ENCODE measurements around the gene MSX1. TPM values are rescaled to one million over a fixed set of nuclear protein-coding genes. Genes with fewer than 3 reads are reported as not detected.

Gene MSX1
- total RNA-seq, 2 donors from 2014 or later: 4.5 to 6.1 TPM

DNA sequence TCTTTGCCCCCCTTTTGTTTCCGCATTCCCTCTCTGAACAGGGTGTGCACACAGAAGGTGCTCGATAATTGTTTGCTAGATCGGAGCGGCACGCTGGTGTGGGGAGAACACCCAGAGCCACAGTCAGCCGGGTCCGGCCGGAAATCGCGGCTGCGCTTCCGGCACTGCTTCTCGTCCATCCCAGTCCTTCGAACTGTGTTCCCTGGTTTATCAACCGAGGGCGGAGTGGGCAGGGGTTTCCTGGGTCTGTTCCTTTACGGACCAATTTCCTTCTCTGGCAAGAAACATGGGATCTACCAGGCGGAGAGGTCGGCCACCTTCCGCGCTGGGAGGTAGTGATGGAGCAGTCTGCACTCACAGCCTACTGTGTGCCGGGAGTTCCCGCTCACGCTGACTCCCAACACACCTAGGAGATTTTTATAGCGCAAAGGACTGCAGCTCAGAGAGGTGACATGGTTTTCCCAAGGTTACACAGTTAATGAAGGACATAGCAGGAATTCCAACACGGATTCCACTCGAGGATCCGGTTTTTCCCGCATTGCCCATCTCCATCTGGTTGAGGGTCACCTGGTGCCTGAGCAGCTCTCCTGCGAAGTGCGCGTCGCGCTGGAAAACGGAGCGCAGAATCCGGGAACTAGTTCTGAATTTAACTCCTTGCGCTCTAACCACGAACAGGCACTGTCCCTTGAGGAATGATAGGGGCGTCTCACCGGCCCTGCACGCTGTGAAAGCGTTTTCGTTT, 6.8 kb downstream of the MSX1 start:
- DNase-seq (no peak), ATAC-seq (peak in 1 of 2 donors; percentile 13)
- intact Hi-C loops (cut with DNase I): no loop called here

- ATAC-seq (no peak), DNase-seq (no peak)
- intact Hi-C loops (cut with DNase I): no loop called here
These were observed 7.5 kb downstream of the MSX1 start for GRCh38 chr4:4866866-4867374.

DNA sequence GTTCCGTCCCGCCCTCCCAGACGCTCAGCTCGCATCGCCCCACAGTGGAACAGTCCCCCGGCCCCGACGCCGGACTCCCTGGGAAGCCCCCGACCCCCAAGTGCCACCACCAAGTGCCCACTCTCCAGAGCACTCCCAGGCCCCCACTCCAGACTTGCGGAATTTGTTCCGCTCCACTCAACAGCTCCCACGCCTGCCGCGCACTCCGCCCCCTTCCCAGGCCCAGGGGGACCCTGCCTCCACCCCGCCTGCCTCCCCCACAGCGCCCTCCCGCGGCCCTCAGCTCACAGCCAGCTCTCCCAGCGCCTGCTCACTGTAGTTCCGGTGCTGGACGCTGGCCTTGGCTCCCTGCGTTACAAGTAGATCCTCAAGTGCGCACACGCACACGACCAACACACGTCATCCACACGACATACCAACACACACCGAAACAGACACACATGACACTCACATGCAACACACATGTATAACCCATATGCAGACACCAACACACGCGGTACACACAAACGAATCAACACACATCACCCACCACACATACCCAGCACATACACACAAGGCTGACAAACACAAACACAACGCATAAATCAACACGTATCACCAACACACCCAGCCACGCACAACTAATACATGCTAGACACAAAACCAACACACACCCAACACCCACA, 8.0 kb downstream of the MSX1 start:
- intact Hi-C loops (cut with DNase I): no loop called here
- ATAC-seq (no peak), DNase-seq (no peak)

DNA sequence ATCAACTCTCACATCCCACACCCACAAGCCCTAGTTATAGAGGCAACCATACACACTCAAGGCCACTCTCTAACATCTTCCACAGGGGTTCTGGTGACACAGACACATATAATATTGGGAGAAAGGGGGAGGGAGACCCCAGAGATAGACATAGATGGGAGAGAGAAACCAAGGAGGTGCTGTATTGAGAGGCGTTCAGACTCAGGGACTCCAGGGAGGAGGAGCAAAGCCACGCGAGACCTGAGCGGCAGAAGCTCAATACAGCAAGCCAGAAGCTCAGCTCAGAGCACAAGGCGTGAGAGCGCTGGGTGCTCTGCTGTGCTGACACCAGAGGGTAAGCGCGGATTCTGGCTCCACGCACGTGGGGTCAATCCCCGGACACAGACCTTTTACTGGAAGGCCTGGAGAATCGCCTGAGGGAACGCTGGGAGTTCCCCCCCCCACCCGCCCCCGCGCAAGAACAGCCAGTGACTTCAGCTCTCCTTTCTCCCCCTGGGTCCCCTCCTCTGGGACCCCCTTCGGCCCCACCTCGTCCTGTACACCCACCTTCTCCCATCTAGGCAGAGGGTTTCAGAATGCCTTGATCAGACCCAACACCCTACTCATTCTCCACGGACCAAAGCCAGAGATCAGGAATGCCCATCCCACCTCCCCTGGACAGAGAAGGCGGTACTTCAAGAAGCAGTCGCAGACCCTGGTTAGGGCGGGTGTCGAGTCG, 8.7 kb downstream of the MSX1 start:
- intact Hi-C loops (cut with DNase I): no loop called here
- ATAC-seq (no peak), DNase-seq (no peak)

- no peak for DNase-seq
- intact Hi-C loops (cut with DNase I): no loop called here
- ATAC-seq: no peak
These were observed 9.6 kb downstream of the MSX1 start for GRCh38 chr4:4868758-4869723.

GRCh38 chr4:4869731-4870571, 10.5 kb downstream of the MSX1 start:
- intact Hi-C loops (cut with DNase I): loop anchor here in 1 of 2 donors (10.0 kb wide), 1 partner anchor 385 kb away; no protein-coding TSS in a partner anchor
- no peak for DNase-seq
- ATAC-seq: no peak

- DNase-seq: no peak
- intact Hi-C loops (cut with DNase I): loop anchor here in 1 of 2 donors (10.0 kb wide), 1 partner anchor 386 kb away; no protein-coding TSS in a partner anchor
- no peak for ATAC-seq
These were observed 11.2 kb downstream of the MSX1 start for GRCh38 chr4:4870576-4871241.

GRCh38 chr4:4871242-4871572, 11.7 kb downstream of the MSX1 start:
- no peak for ATAC-seq
- intact Hi-C loops (cut with DNase I): loop anchor here in 1 of 2 donors (10.0 kb wide), 1 partner anchor 386 kb away; no protein-coding TSS in a partner anchor
- DNase-seq: no peak

DNA sequence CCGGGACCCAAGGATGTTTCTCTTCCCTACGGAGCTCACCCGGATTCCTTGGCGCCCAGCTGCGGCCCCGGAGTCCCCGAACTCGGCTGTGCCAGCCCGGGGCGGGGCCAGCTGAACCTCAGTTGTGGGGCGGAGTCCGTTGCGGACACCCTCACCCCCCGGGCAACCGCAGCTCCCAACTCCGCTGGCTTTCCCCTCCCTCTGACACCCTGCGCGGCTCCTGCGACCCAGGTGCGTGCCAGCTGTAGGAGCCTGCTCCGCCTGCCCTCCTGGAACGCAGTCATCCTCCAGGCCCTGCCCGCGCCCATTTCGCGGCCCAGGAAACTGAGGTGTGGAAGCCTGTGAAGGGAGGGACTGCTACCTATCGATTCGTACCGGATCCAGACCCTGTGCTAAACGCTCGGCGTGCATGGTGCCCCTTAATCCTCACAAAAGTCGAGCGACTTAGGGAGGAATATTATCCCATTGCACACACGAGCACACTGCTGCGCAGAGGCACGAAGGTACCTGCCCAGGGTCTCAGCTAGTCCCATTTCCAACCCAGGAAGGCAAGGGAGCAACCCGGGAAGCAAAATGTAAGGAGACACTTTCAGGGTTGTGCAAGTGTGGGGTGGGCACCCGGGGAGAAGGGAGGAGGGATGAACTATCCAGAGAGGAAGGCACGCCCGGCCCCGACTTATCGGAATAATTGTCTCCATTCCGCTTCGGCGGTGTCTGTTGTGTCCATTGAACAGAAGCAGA, 12.3 kb downstream of the MSX1 start:
- no peak for DNase-seq
- ATAC-seq: no peak
- intact Hi-C loops (cut with DNase I): loop anchor here in 1 of 2 donors (10.0 kb wide), 1 partner anchor 387 kb away; no protein-coding TSS in a partner anchor

DNA sequence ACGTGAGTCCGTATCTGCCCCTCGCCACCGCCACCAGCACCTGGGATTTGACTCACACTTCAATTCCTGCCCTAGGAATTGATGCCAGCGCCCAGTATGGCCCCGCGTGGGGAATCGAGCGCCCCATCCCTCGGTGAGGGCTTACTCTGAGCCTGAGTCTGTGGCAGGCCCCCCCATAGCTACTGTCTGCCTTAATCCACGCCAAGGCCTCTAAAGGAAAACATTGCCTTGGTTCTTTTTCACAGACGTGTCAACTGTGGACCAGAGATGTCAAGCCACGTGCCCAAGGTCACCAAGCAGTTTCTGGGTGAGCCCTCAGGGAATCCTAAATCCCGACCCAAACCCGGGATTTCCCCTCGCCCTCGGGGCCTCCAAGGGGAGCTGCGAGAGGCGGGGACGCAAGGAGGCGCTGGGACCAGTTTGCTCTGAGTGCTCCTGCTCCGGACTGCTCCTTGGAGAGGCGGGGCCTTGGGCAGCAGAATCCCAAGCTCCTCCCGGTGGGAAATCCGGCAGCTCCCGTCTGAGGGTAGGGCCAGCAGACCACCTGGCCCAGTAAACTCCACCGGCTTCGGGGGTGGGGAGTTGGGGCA, 12.9 kb downstream of the MSX1 start:
- ATAC-seq: no peak
- intact Hi-C loops (cut with DNase I): loop anchor here in 1 of 2 donors (10.0 kb wide), 1 partner anchor 388 kb away; no protein-coding TSS in a partner anchor
- DNase-seq: no peak

DNA sequence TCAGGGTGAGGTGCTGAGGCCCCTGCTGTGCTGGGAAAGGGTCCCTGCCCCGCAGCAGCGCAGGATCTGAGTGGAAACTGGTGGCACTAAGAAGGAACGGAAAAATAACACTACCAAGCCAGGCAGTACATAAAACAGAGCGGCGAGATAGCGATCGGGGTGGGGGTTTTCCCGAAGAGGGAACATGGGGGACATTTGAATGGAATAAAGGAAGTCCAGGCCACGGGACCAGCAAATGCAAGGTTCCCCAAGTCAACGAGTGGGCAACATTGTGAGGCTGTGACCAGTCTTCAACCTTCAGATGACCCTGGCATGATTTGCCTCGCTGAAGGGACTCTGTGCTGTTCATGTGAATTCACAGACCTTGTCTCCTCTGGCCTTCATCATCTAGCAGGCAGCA, 13.7 kb downstream of the MSX1 start:
- ATAC-seq: no peak
- DNase-seq: no peak
- intact Hi-C loops (cut with DNase I): loop anchor here in 1 of 2 donors (10.0 kb wide), 1 partner anchor 388 kb away; no protein-coding TSS in a partner anchor

GRCh38 chr4:4874254-4874653, 14.8 kb downstream of the MSX1 start:
- no peak for ATAC-seq
- intact Hi-C loops (cut with DNase I): loop anchor here in 1 of 2 donors (10.0 kb wide), 1 partner anchor 389 kb away; no protein-coding TSS in a partner anchor
- DNase-seq: no peak

DNA sequence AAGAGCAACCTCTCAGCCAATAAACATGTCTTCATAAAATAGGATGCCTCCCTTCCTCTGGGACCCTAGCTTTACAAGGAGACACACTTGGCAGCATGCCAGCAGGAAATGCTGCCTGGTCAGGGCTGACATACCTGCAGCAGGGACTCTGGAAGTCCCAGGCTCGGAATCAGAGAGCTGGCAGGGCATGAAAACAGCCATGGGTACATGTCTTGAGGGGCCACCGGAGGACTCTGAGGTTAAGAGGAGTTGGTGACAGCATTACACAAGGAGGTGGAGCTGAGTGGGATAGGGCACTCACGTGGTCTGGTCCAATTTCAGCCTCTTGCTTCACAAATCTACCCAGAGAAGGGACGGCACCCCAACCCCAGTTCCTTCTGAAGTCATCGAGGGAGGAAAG, 15.7 kb downstream of the MSX1 start:
- intact Hi-C loops (cut with DNase I): loop anchor here in 1 of 2 donors (10.0 kb wide), 1 partner anchor 390 kb away; no protein-coding TSS in a partner anchor
- DNase-seq: no peak
- ATAC-seq: no peak

- ATAC-seq: no peak
- no peak for DNase-seq
- intact Hi-C loops (cut with DNase I): loop anchor here in 1 of 2 donors (10.0 kb wide), 1 partner anchor 391 kb away; no protein-coding TSS in a partner anchor
These were observed 16.1 kb downstream of the MSX1 start for GRCh38 chr4:4875611-4876010.

DNA sequence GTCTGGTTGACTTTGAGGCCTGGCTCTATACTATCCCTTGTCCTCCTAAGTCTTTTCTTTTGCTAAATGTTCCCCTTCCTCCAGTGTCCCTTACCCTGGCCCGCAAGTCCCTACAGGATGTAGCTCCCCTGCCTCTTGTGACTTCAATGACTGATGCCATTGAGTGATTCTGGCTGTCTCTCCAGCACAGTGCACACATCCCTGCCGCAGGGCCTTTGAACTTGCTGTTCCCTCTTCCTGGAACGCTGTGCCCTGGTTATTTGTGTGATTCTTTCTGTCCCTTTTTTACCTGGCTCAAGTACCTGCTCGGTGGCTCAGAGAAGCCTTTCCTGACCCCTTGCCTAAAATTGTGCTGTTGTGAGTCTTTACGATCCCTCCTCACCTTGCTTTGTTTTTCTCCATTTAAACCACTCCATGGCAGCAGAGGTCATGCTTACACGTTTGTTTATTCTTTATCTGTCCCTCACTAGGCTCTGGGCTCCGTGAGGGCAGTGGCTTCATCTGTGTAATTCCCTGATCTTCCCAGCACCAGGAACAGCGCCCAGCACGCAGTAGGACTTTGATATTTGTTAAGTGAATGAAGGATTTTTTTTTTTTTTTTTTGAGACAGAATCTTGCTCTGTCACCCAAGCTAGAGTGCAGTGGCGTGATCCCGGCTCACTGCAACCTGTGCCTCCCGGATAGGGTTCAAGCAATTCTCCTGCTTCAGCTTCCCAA, 17.6 kb downstream of the MSX1 start:
- ATAC-seq (no peak), DNase-seq (no peak)
- intact Hi-C loops (cut with DNase I): loop anchor here in 1 of 2 donors (10.0 kb wide), 1 partner anchor 392 kb away; no protein-coding TSS in a partner anchor
